ENCODE data around the gene PBLD.

Gene PBLD

GRCh38 chr10:68239069-68239468 is 93.7 kb downstream of the PBLD start:
- no peak overlapping the region for H3K27ac ChIP-seq
- no peak for DNase-seq (ENCODE audit: low spot score)
- CTCF ChIA-PET: no interaction called here
- POLR2A ChIA-PET (ENCODE audit: low non-redundant PET): no interaction called here
- TF ChIP-seq CTCF (conservative IDR thresholded peaks at IDR 0.05; ENCODE audit: low read depth): no peak

- CTCF ChIA-PET: no interaction called here
- POLR2A ChIA-PET (ENCODE audit: low non-redundant PET): no interaction called here
- DNase-seq (ENCODE audit: low spot score): no peak
- no peak overlapping the region for H3K27ac ChIP-seq
- no peak for TF ChIP-seq CTCF (conservative IDR thresholded peaks at IDR 0.05; ENCODE audit: low read depth)
Measured at GRCh38 chr10:68238371-68238770, 94.4 kb downstream of the PBLD start.

GRCh38 chr10:68237173-68237572 is 95.6 kb downstream of the PBLD start:
- DNase-seq (ENCODE audit: low spot score): no peak
- CTCF ChIA-PET: interaction anchor here (0.6 to 0.9 kb wide), 2 partner anchors 65 to 661 kb away, joined by 3 read pairs; no protein-coding TSS in a partner anchor
- POLR2A ChIA-PET (ENCODE audit: low non-redundant PET): no interaction called here
- no peak for TF ChIP-seq CTCF (conservative IDR thresholded peaks at IDR 0.05; ENCODE audit: low read depth)
- no peak overlapping the region for H3K27ac ChIP-seq

- no peak overlapping the region for H3K27ac ChIP-seq
- TF ChIP-seq CTCF (conservative IDR thresholded peaks at IDR 0.05; ENCODE audit: low read depth): no peak
- POLR2A ChIA-PET (ENCODE audit: low non-redundant PET): no interaction called here
- no peak for DNase-seq (ENCODE audit: low spot score)
- CTCF ChIA-PET: interaction anchor here (0.9 to 1.0 kb wide), 2 partner anchors 14 to 33 kb away, joined by 3 to 4 read pairs; no protein-coding TSS in a partner anchor
Measured at GRCh38 chr10:68235581-68235980, 97.1 kb downstream of the PBLD start.

- TF ChIP-seq CTCF (conservative IDR thresholded peaks at IDR 0.05; ENCODE audit: low read depth): no peak
- H3K27ac ChIP-seq: no peak overlapping the region
- DNase-seq (ENCODE audit: low spot score): peak; percentile 70
- POLR2A ChIA-PET (ENCODE audit: low non-redundant PET): no interaction called here
- CTCF ChIA-PET: interaction anchor here (0.9 kb wide), 1 partner anchor 15 kb away, joined by 3 read pairs; no protein-coding TSS in a partner anchor
Measured at GRCh38 chr10:68235111-68235510, 97.6 kb downstream of the PBLD start.

- ChIA-PET POLR2A (ENCODE audit: low non-redundant PET) (no interaction called here), CTCF (no interaction called here)
- H3K27ac ChIP-seq: no peak overlapping the region
- no peak for DNase-seq (ENCODE audit: low spot score)
- TF ChIP-seq CTCF (conservative IDR thresholded peaks at IDR 0.05; ENCODE audit: low read depth): no peak
Measured at GRCh38 chr10:68233046-68233445, 99.7 kb downstream of the PBLD start.
